ENCODE measurements around the gene ZFYVE16. TPM values are rescaled to one million over a fixed set of nuclear protein-coding genes. Genes with fewer than 3 reads are reported as not detected.
"Not testable (repeated sequence)": the region's sequence is repeated elsewhere in the genome, so short reads cannot be mapped to it uniquely, and the experiment has no call there.

Gene ZFYVE16
- total RNA-seq, 2 experiments from 2014 or later: 9.9 to 12.3 TPM

DNA sequence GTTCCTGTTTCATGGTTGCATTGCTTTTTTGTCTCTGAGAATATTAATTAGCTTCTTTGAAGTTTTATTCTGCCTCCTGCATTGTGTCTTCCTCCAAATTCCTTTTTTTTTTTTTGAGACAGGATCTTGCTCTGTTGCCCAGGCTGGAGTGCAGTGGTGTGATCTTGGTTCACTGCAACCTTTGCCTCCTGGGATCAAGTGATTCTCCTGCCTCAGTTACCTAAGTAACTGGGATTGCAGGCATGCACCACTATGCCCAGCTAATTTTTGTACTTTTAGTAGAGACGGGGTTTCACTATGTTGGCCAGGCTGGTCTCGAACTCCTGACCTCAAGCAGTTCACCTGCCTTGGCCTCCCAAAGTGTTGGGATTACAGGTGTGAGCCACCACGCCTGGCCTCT is 16.5 kb downstream of the ZFYVE16 start:
- H3K4me1 Mint-ChIP-seq (ENCODE audit: low read depth); H3K36me3 Mint-ChIP-seq (ENCODE audit: low read depth); H3K9me3 Mint-ChIP-seq (ENCODE audit: insufficient read depth); H3K27ac Mint-ChIP-seq; H3K4me3 Mint-ChIP-seq; POLR2A ChIA-PET; DNase-seq; ATAC-seq; H3K27me3 Mint-ChIP-seq (ENCODE audit: low read depth); CTCF ChIA-PET: not testable (repeated sequence)

DNA sequence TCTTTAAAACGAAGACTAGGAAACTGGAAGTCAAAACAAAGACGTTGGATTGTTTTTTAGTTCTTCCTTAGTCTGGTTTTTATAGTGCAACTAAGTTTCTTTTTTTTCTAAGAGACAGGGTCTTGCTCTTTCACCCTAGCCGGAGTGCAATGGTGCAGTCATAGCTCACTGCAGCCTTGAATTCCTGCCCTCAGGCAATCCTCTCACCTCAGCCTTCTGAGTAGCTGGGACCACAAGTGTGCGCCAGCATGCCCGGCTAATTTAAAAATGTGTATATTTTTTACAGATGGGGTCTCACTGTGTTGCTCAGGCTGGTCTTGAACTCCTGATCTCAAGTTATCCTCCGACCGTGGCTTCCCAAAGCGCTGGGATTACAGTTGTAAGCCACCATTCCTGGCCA is 27.6 kb downstream of the ZFYVE16 start:
- ChIA-PET POLR2A (no interaction called here), CTCF (no interaction called here)
- no peak for ATAC-seq
- no peaks in the 10 kb centered on the region for H3K4me1 Mint-ChIP-seq (ENCODE audit: low read depth)
- H3K27ac Mint-ChIP-seq: no peak overlapping the region
- H3K4me3 Mint-ChIP-seq: no peak overlapping the region
- DNase-seq: no peak
- H3K27me3 Mint-ChIP-seq (ENCODE audit: low read depth): peaks cover 2% of the 10 kb centered on the region
- H3K36me3 Mint-ChIP-seq (ENCODE audit: low read depth): peaks cover 16% of the 10 kb centered on the region
- H3K9me3 Mint-ChIP-seq (ENCODE audit: insufficient read depth): no peaks in the 10 kb centered on the region

DNA sequence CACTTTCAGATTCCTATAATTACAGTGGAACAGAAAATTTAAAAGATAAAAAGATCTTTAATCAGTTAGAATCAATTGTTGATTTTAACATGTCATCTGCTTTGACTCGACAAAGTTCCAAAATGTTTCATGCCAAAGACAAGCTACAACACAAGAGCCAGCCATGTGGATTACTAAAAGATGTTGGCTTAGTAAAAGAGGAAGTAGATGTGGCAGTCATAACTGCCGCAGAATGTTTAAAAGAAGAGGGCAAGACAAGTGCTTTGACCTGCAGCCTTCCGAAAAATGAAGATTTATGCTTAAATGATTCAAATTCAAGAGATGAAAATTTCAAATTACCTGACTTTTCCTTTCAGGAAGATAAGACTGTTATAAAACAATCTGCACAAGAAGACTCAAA is 29.5 kb downstream of the ZFYVE16 start:
- no peak for ATAC-seq
- H3K27me3 Mint-ChIP-seq (ENCODE audit: low read depth): no peaks in the 10 kb centered on the region
- peaks cover 21% of the 10 kb centered on the region for H3K36me3 Mint-ChIP-seq (ENCODE audit: low read depth)
- H3K27ac Mint-ChIP-seq: no peak overlapping the region
- no peaks in the 10 kb centered on the region for H3K9me3 Mint-ChIP-seq (ENCODE audit: insufficient read depth)
- ChIA-PET POLR2A (interaction anchor here (0.6 kb wide), 1 partner anchor 206 kb away, joined by 3 read pairs; no protein-coding TSS in a partner anchor), CTCF (no interaction called here)
- DNase-seq: no peak
- H3K4me1 Mint-ChIP-seq (ENCODE audit: low read depth): no peaks in the 10 kb centered on the region
- H3K4me3 Mint-ChIP-seq: no peak overlapping the region

DNA sequence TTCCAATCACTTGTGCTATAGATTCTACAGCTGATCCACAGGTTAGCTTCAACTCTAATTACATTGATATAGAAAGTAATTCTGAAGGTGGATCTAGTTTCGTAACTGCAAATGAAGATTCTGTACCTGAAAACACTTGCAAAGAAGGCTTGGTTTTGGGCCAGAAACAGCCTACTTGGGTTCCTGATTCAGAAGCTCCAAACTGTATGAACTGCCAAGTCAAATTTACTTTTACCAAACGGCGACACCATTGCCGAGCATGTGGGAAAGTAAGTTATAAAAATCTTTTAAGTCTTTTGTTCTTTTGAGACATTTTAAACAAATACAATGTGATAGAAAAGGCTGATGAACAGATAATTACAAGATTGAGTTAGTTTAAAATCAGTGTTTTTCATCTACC is 30.9 kb downstream of the ZFYVE16 start:
- Mint-ChIP-seq H3K4me1 (ENCODE audit: low read depth) (no peaks in the 10 kb centered on the region), H3K4me3 (no peak overlapping the region), H3K27ac (no peak overlapping the region), H3K36me3 (ENCODE audit: low read depth) (peaks cover 21% of the 10 kb centered on the region), H3K9me3 (ENCODE audit: insufficient read depth) (no peaks in the 10 kb centered on the region), H3K27me3 (ENCODE audit: low read depth) (no peaks in the 10 kb centered on the region)
- CTCF ChIA-PET: no interaction called here
- DNase-seq (no peak), ATAC-seq (no peak)
- POLR2A ChIA-PET: no interaction called here

DNA sequence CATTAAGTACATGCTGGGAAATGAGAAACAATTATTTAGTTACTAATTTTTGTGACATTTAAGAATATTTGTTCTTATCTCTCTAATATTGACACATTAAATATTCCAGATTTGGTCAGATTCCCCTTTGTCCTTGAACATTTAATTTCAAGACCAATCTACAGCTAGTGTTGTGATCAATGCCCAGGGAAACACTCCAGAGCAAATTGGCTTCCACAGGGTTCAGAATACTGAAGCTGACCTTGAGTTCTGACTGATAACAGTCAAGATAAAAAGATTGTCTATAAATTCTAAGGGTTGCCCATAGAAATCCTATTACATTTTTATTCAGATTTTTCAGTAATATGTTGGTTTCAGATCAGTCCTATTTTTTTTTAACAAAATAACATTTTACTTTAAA is 31.3 kb downstream of the ZFYVE16 start:
- Mint-ChIP-seq H3K36me3 (ENCODE audit: low read depth) (peaks cover 21% of the 10 kb centered on the region), H3K27ac (no peak overlapping the region)
- CTCF ChIA-PET: no interaction called here

DNA sequence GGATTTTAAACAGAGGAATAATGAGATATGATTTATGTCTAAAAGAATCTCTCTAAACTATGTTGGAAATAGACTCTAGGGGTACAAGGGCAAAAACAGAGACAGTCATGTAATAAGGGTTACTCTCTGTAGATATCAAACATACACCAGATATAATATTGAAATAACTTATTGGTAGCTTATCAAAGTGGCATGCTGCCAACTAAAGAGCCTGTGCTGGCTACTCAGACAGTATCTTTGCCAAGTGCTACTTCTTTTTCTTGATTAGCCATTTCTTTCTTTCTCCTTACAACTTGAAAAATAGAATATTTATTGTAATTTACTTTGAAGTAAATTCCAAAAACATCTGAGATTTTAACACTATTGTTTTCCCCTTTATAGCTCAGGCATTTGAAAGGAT is 34.9 kb downstream of the ZFYVE16 start:
- POLR2A ChIA-PET: no interaction called here
- no peak for DNase-seq
- Mint-ChIP-seq H3K4me3 (no peak overlapping the region), H3K9me3 (ENCODE audit: insufficient read depth) (no peaks in the 10 kb centered on the region), H3K4me1 (ENCODE audit: low read depth) (no peaks in the 10 kb centered on the region), H3K27me3 (ENCODE audit: low read depth) (no peaks in the 10 kb centered on the region), H3K36me3 (ENCODE audit: low read depth) (peaks cover 8% of the 10 kb centered on the region), H3K27ac (no peak overlapping the region)
- no peak for ATAC-seq
- CTCF ChIA-PET: interaction anchor here (1.2 kb wide), 2 partner anchors 10 to 39 kb away, joined by 3 to 4 read pairs; no protein-coding TSS in a partner anchor

More for the DNA sequence above, 31.3 kb downstream of the ZFYVE16 start:
- H3K9me3 Mint-ChIP-seq (ENCODE audit: insufficient read depth): no peaks in the 10 kb centered on the region
- no peaks in the 10 kb centered on the region for H3K27me3 Mint-ChIP-seq (ENCODE audit: low read depth)
- POLR2A ChIA-PET: no interaction called here
- no peak for ATAC-seq
- no peaks in the 10 kb centered on the region for H3K4me1 Mint-ChIP-seq (ENCODE audit: low read depth)
- no peak overlapping the region for H3K4me3 Mint-ChIP-seq
- no peak for DNase-seq

DNA sequence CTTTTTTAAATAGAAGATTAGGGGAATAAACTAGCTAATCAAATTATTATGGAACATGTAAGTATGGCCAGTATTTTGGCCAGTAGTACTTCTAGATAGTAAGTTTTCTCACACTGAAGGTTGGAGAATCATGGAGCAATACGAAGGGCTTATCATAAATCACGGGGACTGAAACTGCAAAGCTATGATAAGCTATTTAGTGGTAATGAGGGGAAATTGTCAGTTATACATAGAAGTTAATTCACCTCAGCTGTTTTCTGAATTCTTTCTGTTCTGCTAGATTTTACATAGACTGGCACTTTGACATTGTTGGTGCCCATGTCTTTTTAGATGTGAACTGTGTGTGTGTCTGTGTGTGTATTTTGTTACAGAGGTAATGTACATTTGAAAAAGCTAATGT is 45.5 kb downstream of the ZFYVE16 start:
- Mint-ChIP-seq H3K27me3 (ENCODE audit: low read depth) (no peaks in the 10 kb centered on the region), H3K4me1 (ENCODE audit: low read depth) (no peaks in the 10 kb centered on the region), H3K9me3 (ENCODE audit: insufficient read depth) (no peaks in the 10 kb centered on the region), H3K36me3 (ENCODE audit: low read depth) (peaks cover 13% of the 10 kb centered on the region), H3K4me3 (no peak overlapping the region), H3K27ac (no peak overlapping the region)
- DNase-seq (no peak), ATAC-seq (no peak)
- CTCF ChIA-PET: interaction anchor here (1.7 to 1.8 kb wide), 2 partner anchors 10 to 28 kb away, joined by 4 to 5 read pairs; no protein-coding TSS in a partner anchor
- POLR2A ChIA-PET: no interaction called here

DNA sequence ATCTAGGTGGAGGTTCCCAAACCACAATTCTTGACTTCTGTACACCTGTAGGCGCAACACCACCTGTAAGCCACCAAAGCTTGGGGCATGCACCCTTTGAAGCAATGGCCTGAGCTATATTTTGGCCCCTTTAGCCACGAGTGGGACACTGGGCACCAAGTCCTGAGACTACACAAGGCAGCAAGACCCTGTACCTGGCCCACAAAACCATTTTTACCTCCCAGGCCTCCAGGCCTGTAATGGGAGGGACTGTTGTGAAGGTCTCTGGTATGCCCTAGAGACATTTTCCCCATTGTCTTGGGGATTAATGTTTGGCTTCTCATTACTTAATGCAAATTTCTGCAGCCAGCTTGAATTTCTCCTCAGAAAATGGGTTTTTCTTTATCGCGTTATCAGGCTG is 55.4 kb downstream of the ZFYVE16 start:
- DNase-seq (no peak), ATAC-seq (no peak)
- CTCF ChIA-PET: no interaction called here
- peaks cover 37% of the 10 kb centered on the region for H3K36me3 Mint-ChIP-seq (ENCODE audit: low read depth)
- H3K27ac Mint-ChIP-seq: no peak overlapping the region
- H3K4me1 Mint-ChIP-seq (ENCODE audit: low read depth): no peaks in the 10 kb centered on the region
- no peaks in the 10 kb centered on the region for H3K27me3 Mint-ChIP-seq (ENCODE audit: low read depth)
- peaks cover 21% of the 10 kb centered on the region for H3K9me3 Mint-ChIP-seq (ENCODE audit: insufficient read depth)
- H3K4me3 Mint-ChIP-seq: no peak overlapping the region
- POLR2A ChIA-PET: no interaction called here

DNA sequence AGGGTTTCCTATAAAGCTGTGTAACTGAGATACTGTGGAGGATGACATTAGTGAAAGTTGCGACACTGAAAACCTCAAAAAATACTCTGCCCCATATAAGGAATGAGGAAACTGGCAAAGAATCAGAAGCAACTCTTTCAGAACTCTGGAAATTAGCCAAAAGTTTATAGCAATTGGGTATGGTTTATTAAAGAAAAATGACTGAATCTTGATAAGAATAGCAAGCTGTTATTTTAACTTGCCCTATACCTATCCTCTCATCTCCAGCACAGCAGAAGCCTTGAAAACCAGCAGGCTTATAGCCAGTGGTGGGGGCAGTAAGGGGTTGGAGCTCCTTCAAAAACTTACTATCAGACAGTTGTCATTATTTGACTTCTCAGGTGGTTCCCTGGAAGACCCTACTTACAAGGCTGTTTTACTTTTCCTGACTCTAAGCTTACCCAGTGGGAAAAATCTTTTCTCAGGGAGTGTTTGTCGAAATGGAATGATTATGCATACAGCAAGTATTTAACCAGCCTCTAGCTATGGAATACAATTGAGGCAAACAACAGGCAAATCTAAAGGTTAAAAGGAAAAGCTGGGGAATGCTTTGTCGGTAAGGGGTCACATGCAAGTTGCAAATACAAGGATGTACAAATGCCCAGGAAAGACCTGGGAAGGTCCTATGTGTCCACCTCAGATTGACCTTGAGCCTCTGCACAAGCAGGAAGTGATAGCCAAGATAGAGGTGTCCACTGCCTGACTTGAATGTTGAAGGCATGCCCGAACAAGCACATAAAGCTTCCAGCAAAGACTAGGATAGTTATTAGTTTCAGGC is 59.0 kb downstream of the ZFYVE16 start:
- DNase-seq: no peak
- Mint-ChIP-seq H3K4me3 (no peak overlapping the region), H3K4me1 (ENCODE audit: low read depth) (no peaks in the 10 kb centered on the region), H3K27ac (no peak overlapping the region), H3K27me3 (ENCODE audit: low read depth) (no peaks in the 10 kb centered on the region), H3K9me3 (ENCODE audit: insufficient read depth) (peaks cover 40% of the 10 kb centered on the region), H3K36me3 (ENCODE audit: low read depth) (peaks cover 42% of the 10 kb centered on the region)
- CTCF ChIA-PET: no interaction called here
- no peak for ATAC-seq
- POLR2A ChIA-PET: interaction anchor here (0.7 kb wide), 1 partner anchor 1191 kb away, joined by 3 read pairs; no protein-coding TSS in a partner anchor

DNA sequence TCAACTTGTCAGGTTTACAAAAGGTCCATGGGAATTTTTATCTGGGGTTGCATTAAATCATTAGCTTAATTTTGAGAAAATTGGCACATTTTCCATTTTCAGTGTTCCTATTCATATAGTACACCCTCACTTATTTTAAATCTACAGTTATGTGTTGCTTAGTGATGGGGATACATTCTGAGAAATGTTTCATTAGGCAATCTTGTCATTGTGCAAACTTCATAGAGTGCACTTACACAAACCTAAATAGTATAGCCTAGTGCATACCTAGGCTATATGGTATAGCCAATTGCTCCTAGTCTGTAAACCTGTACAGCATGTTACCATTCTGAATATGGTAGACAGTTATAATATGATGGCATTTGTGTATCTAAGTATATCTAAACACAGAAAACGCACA is 60.3 kb downstream of the ZFYVE16 start:
- Mint-ChIP-seq H3K36me3 (ENCODE audit: low read depth) (peaks cover 36% of the 10 kb centered on the region), H3K4me3 (no peak overlapping the region), H3K27me3 (ENCODE audit: low read depth) (no peaks in the 10 kb centered on the region), H3K4me1 (ENCODE audit: low read depth) (no peaks in the 10 kb centered on the region), H3K27ac (no peak overlapping the region), H3K9me3 (ENCODE audit: insufficient read depth) (peaks cover 27% of the 10 kb centered on the region)
- ChIA-PET CTCF (interaction anchor here (0.9 kb wide), 1 partner anchor 12 kb away, joined by 4 read pairs; no protein-coding TSS in a partner anchor), POLR2A (no interaction called here)
- ATAC-seq (no peak), DNase-seq (no peak)

DNA sequence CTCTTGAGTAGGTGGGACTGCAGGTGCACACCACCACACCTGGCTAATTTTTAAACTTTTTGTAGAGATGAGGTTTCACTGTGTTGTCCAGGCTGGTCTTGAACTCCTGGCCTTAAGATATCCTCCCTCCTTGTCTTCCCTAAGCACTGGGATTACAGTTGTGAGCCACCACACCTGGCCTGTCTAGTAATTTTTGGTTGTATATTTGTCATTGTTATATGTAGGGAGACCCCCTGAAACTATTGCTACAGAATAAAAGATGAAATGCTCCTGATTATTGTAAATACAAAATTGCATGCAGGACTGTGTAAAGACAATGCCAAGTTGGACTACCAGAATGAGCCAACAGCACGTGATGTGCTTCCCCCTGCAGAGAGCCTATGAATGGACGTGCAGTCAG is 62.8 kb downstream of the ZFYVE16 start:
- peaks cover 33% of the 10 kb centered on the region for H3K36me3 Mint-ChIP-seq (ENCODE audit: low read depth)
- DNase-seq; POLR2A ChIA-PET; H3K27ac Mint-ChIP-seq; H3K4me1 Mint-ChIP-seq (ENCODE audit: low read depth); H3K27me3 Mint-ChIP-seq (ENCODE audit: low read depth); ATAC-seq; CTCF ChIA-PET; H3K4me3 Mint-ChIP-seq: not testable (repeated sequence)
- H3K9me3 Mint-ChIP-seq (ENCODE audit: insufficient read depth): peaks cover 19% of the 10 kb centered on the region

DNA sequence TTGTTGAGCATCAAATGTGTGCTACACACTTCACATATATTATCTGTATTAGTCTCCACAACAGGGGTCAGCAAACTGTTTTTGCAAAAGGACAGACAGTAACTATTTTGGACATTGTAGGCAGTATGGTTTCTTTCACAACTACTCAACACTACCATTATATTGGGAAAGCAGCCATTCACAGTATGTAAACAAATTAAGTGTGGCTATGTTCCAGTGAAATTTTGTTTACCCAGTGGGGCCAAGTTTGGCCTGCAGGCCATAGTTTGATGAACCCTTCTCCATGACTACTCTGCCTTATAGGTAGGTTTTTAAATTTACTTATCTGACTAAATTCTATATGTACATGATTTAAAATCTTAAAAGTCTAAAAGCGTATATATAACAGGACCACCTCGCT is 67.1 kb downstream of the ZFYVE16 start:
- H3K4me1 Mint-ChIP-seq (ENCODE audit: low read depth): no peaks in the 10 kb centered on the region
- peaks cover 25% of the 10 kb centered on the region for H3K36me3 Mint-ChIP-seq (ENCODE audit: low read depth)
- no peak for ATAC-seq
- H3K27me3 Mint-ChIP-seq (ENCODE audit: low read depth): no peaks in the 10 kb centered on the region
- H3K27ac Mint-ChIP-seq: no peak overlapping the region
- ChIA-PET POLR2A (no interaction called here), CTCF (no interaction called here)
- H3K9me3 Mint-ChIP-seq (ENCODE audit: insufficient read depth): peaks cover 15% of the 10 kb centered on the region
- no peak for DNase-seq
- H3K4me3 Mint-ChIP-seq: no peak overlapping the region

Data from activated CD8-positive, alpha-beta T cell treated with anti-CD3 and anti-CD28 coated beads, Interleukin-2, amount 10 ng/mL, durations not matched to agents 7 days and 5 days (primary cell).